ENCODE data around the gene GABRA4. TPM values are rescaled to one million over a fixed set of nuclear protein-coding genes. Genes with fewer than 3 reads are reported as not detected.

GABRA4 gene
- not detected in 5 replicates for total RNA-seq (2022; extraction: Qiagen RNA extraction; ENCODE audit: low read depth)

GRCh38 chr4:46993075-46994006 is at the start of gene GABRA4:
GABRA4 (minus strand) TSS chr4:46993581; CDS start chr4:46993424, 157 bp downstream.

GRCh38 chr4:47031011-47031678 is 37.8 kb upstream of the GABRA4 start, which contains the start of gene GABRB1:
GABRB1 (plus strand) TSS chr4:47031567.

GRCh38 chr4:46909078-46909477 is 84.3 kb downstream of the GABRA4 start, which contains the start of gene COX7B2:
COX7B2 (minus strand) TSS chr4:46909245; CDS start chr4:46735192, 174,053 bp downstream.

Other genes with a start within 250 kb of the GABRA4 start
- gene COX7B2, start 84.3 kb downstream of the GABRA4 start, total RNA-seq (2022; extraction: Qiagen RNA extraction; ENCODE audit: low read depth): not detected in 5 replicates
- not detected in 5 replicates for gene GABRB1, start 38.0 kb upstream of the GABRA4 start, total RNA-seq (2022; extraction: Qiagen RNA extraction; ENCODE audit: low read depth)

Data from A549 treated with GW870086 at 1 μM for 4 hours (cell line).